Esophagus muscularis mucosa (tissue), 4 donors: ENCODE results near the gene CRHR1. TPM values are rescaled to one million over a fixed set of nuclear protein-coding genes. Genes with fewer than 3 reads are reported as not detected.

ENCODE experiments used
- DNase-seq: peaks from one replicate; pipeline ENCODE4 v3.0.0-alpha.2; 2017; ENCODE audit errors: extremely low spot score
- H3K27ac ChIP-seq, 4 donors: fragments of 200-600 bp; sonication (generic); replicated peaks in 1 of 4; 1 replicate in 3 of 4; 2 replicates in 1 of 4; pipeline ENCODE4 v1.5.1; 2016 to 2019; ENCODE audit warnings: mild to moderate bottlenecking in 1 of 4
- H3K27me3 ChIP-seq, 4 donors: fragments of 200-600 bp; sonication (generic); one replicate each; pipeline versions ENCODE4 v1.5.1 to v1.6.0; 2016 to 2019
- H3K36me3 ChIP-seq, 4 donors: fragments of 200-600 bp; sonication (generic); one replicate each; pipeline ENCODE4 v1.5.1; 2016 to 2019
- H3K4me1 ChIP-seq, 4 donors: fragments of 200-600 bp; sonication (generic); one replicate each; pipeline ENCODE4 v1.5.1; 2016 to 2019
- H3K4me3 ChIP-seq, 4 donors: fragments of 200-600 bp; sonication (generic); 1 replicate in 2 of 4; 2 replicates in 2 of 4; pipeline ENCODE4 v1.5.1; 2016 to 2019; ENCODE audit warnings: mild to moderate bottlenecking in 4 of 4, moderate library complexity in 1 of 4
- H3K9me3 ChIP-seq, 4 donors: fragments of 200-600 bp; sonication (generic); 1 replicate in 3 of 4; 2 replicates in 1 of 4; pipeline ENCODE4 v1.5.1; 2016 to 2019
- CTCF ChIP-seq, 3 experiments: fragments of 200-600 bp in 2 of 3; fragments of 450-650 bp in 1 of 3; sonication (generic) in 2 of 3; IDR thresholded peaks; one replicate each; pipeline ENCODE4 v1.5.1; 2017 to 2019; ENCODE audit warnings: antibody characterized with exemption in 3 of 3, mild to moderate bottlenecking in 2 of 3, moderate library complexity in 1 of 3
- EP300 ChIP-seq: sonication (generic); formaldehyde crosslinking; IDR thresholded peaks from one replicate; pipeline ENCODE4 v1.6.1; 2017; ENCODE audit warnings: antibody characterized with exemption
- POLR2A ChIP-seq: fragments of 450-650 bp; IDR thresholded peaks from one replicate; pipeline ENCODE4 v1.6.1; 2017; ENCODE audit warnings: antibody characterized with exemption, moderate library complexity, mild to moderate bottlenecking, low read depth
- POLR2AphosphoS5 ChIP-seq, 2 donors: sonication (generic); formaldehyde crosslinking; IDR thresholded peaks; one replicate each; pipeline ENCODE4 v1.6.1; 2017; ENCODE audit warnings: antibody characterized with exemption in 2 of 2
- WGBS: methylation state at CpG from one replicate; pipeline ENCODE4 v1.1.5; 2018; 5-methylcytosine and 5-hydroxymethylcytosine counted together
- intact Hi-C: fragments of 100-400 bp; cut with DNase I; formaldehyde crosslinking; loops from one replicate; pipeline ENCODE4 v1.15.1; 2023
- total RNA-seq, 4 donors: library from RNA; depleted of rRNA; stranded (reverse); fragments of >200 nt; gene quantifications; one replicate each; pipeline versions ENCODE4 v1.1.0 to v1.2.1, GENCODE V29; 2016

The CRHR1 gene
- total RNA-seq, 4 donors from 2014 or later: 0.50 to 0.52 TPM; not detected in 2

DNA sequence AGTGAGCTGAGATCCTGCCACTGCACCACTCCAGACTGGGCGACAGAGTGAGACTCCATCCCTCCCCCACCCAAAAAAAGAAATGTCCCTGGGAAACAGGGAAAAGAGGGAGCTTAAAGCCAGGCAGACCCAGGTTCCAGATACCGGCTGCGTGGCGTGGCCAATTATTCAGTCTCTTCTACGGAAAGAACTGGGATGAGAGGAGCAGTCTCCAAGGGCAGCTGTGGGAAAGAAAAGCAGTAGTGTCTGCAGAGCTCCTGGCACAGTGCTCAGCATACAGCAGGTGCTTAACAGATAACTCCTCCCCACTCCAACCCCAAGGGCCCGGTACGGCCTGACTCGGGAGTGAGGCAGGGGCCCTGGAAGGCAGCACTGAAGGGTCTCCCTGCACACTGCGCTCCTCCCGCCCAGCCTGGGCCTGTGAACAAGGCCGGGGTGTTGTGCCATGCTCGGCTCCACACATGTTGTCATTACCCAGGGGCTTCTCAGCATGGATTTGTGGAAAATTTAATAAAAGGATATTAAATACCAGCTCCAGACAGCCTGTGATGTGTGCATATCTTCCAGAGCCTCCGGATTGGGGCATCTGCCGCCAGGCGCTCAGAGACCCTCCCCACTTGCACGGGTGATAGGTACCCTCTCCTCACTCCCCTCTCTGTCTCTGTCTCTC, 42.9 kb downstream of the CRHR1 start:
- H3K4me1 ChIP-seq: no peaks in the 10 kb centered on the region
- DNase-seq: no peak
- WGBS: 85% methylated on average over 16 of the region's 16 CpGs
- no peak overlapping the region for H3K4me3 ChIP-seq
- no peaks in the 10 kb centered on the region for H3K9me3 ChIP-seq
- H3K27ac ChIP-seq: no peak overlapping the region
- TF ChIP-seq EP300: no peak
- TF ChIP-seq CTCF (IDR thresholded peaks at IDR 0.05): no peak
- intact Hi-C loops: no loop called here
- peaks cover 0 to 80% (median 2%) of the 10 kb centered on the region in 4 donors for H3K27me3 ChIP-seq
- no peaks in the 10 kb centered on the region for H3K36me3 ChIP-seq

GRCh38 chr17:45828171-45828570, 44.1 kb downstream of the CRHR1 start:
- Histone ChIP-seq H3K27me3 (peaks cover 0 to 79% (median 2%) of the 10 kb centered on the region in 4 donors), H3K4me3 (no peak overlapping the region), H3K36me3 (no peaks in the 10 kb centered on the region), H3K27ac (no peak overlapping the region), H3K9me3 (no peaks in the 10 kb centered on the region), H3K4me1 (no peaks in the 10 kb centered on the region)
- DNase-seq: no peak
- intact Hi-C loops: no loop called here
- TF ChIP-seq EP300: no peak
- no peak for TF ChIP-seq CTCF (IDR thresholded peaks at IDR 0.05)
- TF ChIP-seq POLR2A: no peak
- WGBS: 81% methylated on average over 9 of the region's 9 CpGs

- H3K9me3 ChIP-seq: no peaks in the 10 kb centered on the region
- H3K27ac ChIP-seq: no peak overlapping the region
- intact Hi-C loops: no loop called here
- DNase-seq: no peak
- TF ChIP-seq CTCF (IDR thresholded peaks at IDR 0.05) (no peak), POLR2A (no peak), EP300 (no peak), POLR2AphosphoS5 (IDR thresholded peaks at IDR 0.05) (no peak)
- H3K4me3 ChIP-seq: no peak overlapping the region
- peaks cover 0 to 80% (median 2%) of the 10 kb centered on the region in 4 donors for H3K27me3 ChIP-seq
- no peaks in the 10 kb centered on the region for H3K36me3 ChIP-seq
- no peaks in the 10 kb centered on the region for H3K4me1 ChIP-seq
- 77% methylated on average over 8 of the region's 15 CpGs for WGBS
These were observed 44.5 kb downstream of the CRHR1 start for GRCh38 chr17:45828582-45829133.

DNA sequence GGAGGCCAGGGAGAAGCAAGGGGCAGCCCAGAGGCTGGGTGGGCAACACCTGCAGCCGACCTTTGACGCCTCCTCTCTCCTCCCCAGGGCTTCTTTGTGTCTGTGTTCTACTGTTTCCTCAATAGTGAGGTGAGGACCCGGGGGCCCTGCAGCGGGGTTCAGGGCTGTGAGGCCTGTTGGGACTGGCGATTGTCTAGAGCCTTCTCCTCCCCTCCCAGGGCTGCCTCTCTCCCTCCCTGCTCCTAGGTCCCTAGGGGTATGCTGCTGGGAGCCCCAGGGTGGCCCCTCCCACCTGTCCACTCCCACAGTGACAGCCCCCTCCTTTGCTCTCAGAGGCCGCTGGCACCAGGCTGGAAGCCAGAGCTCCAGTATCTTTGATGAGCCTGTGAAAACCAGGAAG, 49.8 kb downstream of the CRHR1 start:
- Histone ChIP-seq H3K27ac (no peak overlapping the region), H3K4me1 (no peaks in the 10 kb centered on the region), H3K9me3 (no peaks in the 10 kb centered on the region), H3K27me3 (peaks cover 0 to 76% (median 0%) of the 10 kb centered on the region in 4 donors), H3K36me3 (no peaks in the 10 kb centered on the region), H3K4me3 (no peak overlapping the region)
- no peak for DNase-seq
- WGBS: 60% methylated on average over 1 of the region's 6 CpGs
- intact Hi-C loops: no loop called here
- no peak for TF ChIP-seq POLR2A
- no peak for TF ChIP-seq CTCF (IDR thresholded peaks at IDR 0.05)
